Natural killer cell treated with Interleukin-12 subunit alpha and Interleukin-12 subunit beta and Interleukin-15 and Interleukin-18, amount 100 ng/mL, for 72 hours (primary cell): Measurements from ENCODE around the gene MRPS18A. TPM values are rescaled to one million over a fixed set of nuclear protein-coding genes. Genes with fewer than 3 reads are reported as not detected.

ENCODE experiments used
- ATAC-seq, 2 donors: fragments of 150-1000 bp; cut with Tn5 transposase in 1 of 2; sonication (Bioruptor Pico), chemical (Tn5 transposase) in 1 of 2; 2 replicates each; pipeline ENCODE4 v1.10.0; 2021
- DNase-seq: peaks from one replicate; pipeline ENCODE4 v3.0.0; 2022; ENCODE audit warnings: low spot score
- H3K27ac Mint-ChIP-seq, 2 donors: 1 replicate in 1 of 2; 2 replicates in 1 of 2; pipeline ENCODE4 v1.8.0; 2022; ENCODE audit warnings: mixed read lengths in 2 of 2, mild to moderate bottlenecking in 1 of 2, moderate library complexity in 1 of 2
- H3K27me3 Mint-ChIP-seq, 2 donors: 1 replicate in 1 of 2; 2 replicates in 1 of 2; pipeline ENCODE4 v1.8.0; 2022; ENCODE audit warnings: mixed read lengths in 2 of 2
- H3K36me3 Mint-ChIP-seq: one replicate; pipeline ENCODE4 v1.8.0; 2022; ENCODE audit warnings: mixed read lengths
- H3K4me1 Mint-ChIP-seq, 2 donors: 1 replicate in 1 of 2; 2 replicates in 1 of 2; pipeline ENCODE4 v1.8.0; 2022; ENCODE audit warnings: low read depth in 2 of 2, mixed read lengths in 2 of 2, mild to moderate bottlenecking in 1 of 2
- H3K4me3 Mint-ChIP-seq: one replicate; pipeline ENCODE4 v1.8.0; 2022; ENCODE audit warnings: mixed read lengths
- H3K9me3 Mint-ChIP-seq: 2 replicates; pipeline ENCODE4 v1.8.0; 2022; ENCODE audit warnings: mixed read lengths
- total RNA-seq, 2 donors: library from RNA; stranded (reverse); gene quantifications; one replicate each; pipeline ENCODE4 v1.2.3, GENCODE V29; 2022

Gene MRPS18A
- total RNA-seq, 2 donors from 2014 or later, result 32.7 to 39.3 TPM

DNA sequence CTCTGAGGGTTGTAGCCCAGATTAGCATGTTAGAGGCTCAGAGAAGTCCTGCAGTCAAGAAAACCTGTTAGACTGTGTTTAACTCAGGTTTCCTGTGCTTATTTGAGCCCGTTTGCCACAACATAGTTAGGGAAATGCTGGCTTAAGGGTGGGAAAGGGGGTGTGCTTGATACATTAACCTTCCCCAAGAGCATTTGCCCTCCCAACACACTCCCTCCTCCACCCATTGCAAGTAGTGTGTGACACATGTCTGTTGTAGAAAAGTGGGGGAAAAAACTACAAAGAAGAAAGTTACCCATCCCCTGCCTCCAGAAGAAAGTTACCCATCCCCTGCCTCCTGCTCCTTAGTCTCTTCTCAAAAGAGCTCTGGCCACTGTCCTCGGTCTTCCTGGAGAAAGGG is 36.8 kb upstream of the MRPS18A start:
- Mint-ChIP-seq H3K27ac (peak overlapping the region in 1 of 2 donors; percentile 50), H3K36me3 (no peaks in the 10 kb centered on the region), H3K4me1 (peaks cover 18 to 20% of the 10 kb centered on the region in 2 donors), H3K9me3 (no peaks in the 10 kb centered on the region), H3K27me3 (peaks cover 0 to 21% of the 10 kb centered on the region in 2 donors), H3K4me3 (peak overlapping the region; percentile 11)
- DNase-seq, result no peak
- ATAC-seq, result no peak

DNA sequence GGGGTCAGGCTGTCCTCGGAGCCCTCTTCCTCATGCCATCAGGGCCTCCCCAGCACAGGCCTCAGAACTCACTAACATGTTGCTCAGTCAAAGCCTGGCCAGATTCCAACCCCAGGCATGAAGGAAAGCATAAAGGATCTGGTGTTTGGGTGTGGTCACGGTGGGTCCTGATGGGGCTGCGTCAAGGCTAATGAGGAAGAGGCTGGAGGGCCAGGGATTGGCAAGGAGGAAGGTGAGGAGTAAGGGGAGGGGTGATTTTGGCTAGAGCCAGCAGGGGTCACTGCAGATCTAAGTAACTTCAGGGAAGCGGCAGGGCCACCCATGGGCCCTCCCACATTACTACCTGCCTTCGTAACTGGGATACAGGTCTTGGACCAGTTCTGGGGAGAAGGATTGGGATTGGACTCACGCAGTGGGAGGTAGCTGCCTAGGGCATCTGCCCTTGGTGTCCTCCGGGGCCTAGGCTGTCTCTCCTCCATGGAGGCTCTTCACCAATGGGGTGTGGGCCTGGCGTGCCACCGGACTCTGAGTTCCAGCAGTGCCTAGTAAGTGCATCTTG is 36.2 kb upstream of the MRPS18A start:
- H3K36me3 Mint-ChIP-seq, result no peaks in the 10 kb centered on the region
- no peak overlapping the region for H3K4me3 Mint-ChIP-seq
- H3K27me3 Mint-ChIP-seq, result peaks cover 0 to 21% of the 10 kb centered on the region in 2 donors
- no peak overlapping the region for H3K27ac Mint-ChIP-seq
- H3K4me1 Mint-ChIP-seq, result peaks cover 18 to 20% of the 10 kb centered on the region in 2 donors
- peak; percentile 69 to 70 for ATAC-seq
- DNase-seq, result no peak
- H3K9me3 Mint-ChIP-seq, result no peaks in the 10 kb centered on the region

DNA sequence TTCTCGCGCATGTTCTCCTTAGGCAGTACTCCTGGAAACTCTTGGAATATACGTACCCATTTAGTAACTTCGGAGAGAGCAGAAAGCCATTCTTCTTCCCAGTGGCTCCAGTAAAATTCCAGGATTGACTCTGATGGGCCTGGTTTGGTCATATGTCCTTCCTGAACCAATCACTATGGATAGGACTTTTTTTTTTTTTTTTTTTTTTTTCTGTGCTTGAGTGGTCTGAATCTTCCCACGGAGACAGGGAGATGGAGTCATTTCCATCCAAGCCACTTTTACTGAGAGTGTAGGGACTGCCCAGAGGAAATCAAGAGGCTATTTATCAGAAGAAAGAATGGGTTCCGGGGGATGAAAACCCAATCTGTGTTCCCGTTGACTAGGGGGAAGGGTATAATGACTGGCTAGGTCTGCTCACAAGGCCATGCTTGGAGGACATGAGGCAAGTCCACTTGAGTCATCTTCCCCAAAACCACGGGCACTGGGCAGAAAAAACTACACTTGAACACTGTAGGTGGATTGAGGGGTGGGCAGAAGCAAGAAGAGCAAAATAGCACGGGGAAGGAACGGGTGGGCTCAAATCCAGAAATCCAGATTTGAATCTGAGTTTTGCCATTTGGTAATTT is 35.4 kb upstream of the MRPS18A start:
- no peaks in the 10 kb centered on the region for H3K36me3 Mint-ChIP-seq
- H3K9me3 Mint-ChIP-seq, result no peaks in the 10 kb centered on the region
- DNase-seq (no peak), ATAC-seq (no peak)
- H3K4me1 Mint-ChIP-seq, result peaks cover 18 to 20% of the 10 kb centered on the region in 2 donors
- H3K27ac Mint-ChIP-seq, result no peak overlapping the region
- H3K27me3 Mint-ChIP-seq, result peaks cover 7 to 21% of the 10 kb centered on the region in 2 donors
- H3K4me3 Mint-ChIP-seq, result no peak overlapping the region

DNA sequence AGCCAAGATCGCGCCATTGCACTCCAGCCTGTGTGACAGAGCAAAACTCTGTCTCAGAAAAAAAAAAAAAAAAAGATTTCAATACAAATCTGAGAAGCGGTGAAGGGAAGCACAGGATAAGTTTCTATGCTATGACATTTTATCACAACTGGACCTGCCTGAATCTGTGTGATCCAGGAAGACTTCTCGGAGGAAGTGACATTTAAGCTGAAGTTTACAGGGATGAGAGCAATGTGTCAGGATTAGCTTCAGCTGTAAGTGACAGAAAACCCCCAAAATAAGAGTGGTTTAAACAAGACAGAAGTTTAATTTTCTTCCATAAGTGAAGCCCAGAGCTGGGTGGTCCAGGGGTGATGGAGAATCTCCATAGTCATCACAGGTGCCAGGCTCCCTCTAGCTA is 33.4 kb upstream of the MRPS18A start:
- H3K27me3 Mint-ChIP-seq, result peaks cover 7 to 17% of the 10 kb centered on the region in 2 donors
- no peak overlapping the region for H3K4me3 Mint-ChIP-seq
- H3K9me3 Mint-ChIP-seq, result no peaks in the 10 kb centered on the region
- ATAC-seq, result no peak
- peaks cover 18 to 20% of the 10 kb centered on the region in 2 donors for H3K4me1 Mint-ChIP-seq
- no peak for DNase-seq
- H3K36me3 Mint-ChIP-seq, result no peaks in the 10 kb centered on the region
- no peak overlapping the region for H3K27ac Mint-ChIP-seq

DNA sequence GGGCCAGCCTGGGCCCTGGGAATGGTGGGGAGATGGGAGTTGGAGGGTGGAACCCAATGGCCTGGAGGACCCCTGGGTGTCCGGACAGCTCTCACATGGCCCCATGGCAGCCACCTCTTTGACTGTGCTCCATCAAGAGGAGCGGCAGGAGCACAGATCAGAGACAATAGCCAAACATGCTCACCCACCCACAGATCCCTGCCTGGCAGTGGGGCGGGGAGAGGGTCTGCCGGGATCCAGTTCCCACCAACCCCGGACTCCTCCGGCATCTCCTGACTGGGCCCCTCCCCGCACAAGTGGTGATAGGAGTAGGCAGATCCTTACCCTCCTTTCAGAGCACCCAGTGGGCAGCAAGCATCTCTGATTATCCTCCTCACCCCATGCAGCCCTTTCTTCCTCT is 31.9 kb upstream of the MRPS18A start:
- Mint-ChIP-seq H3K4me3 (no peak overlapping the region), H3K36me3 (no peaks in the 10 kb centered on the region), H3K27ac (no peak overlapping the region), H3K4me1 (peaks cover 7 to 11% of the 10 kb centered on the region in 2 donors), H3K27me3 (peaks cover 7 to 12% of the 10 kb centered on the region in 2 donors), H3K9me3 (no peaks in the 10 kb centered on the region)
- DNase-seq, result no peak
- no peak for ATAC-seq

DNA sequence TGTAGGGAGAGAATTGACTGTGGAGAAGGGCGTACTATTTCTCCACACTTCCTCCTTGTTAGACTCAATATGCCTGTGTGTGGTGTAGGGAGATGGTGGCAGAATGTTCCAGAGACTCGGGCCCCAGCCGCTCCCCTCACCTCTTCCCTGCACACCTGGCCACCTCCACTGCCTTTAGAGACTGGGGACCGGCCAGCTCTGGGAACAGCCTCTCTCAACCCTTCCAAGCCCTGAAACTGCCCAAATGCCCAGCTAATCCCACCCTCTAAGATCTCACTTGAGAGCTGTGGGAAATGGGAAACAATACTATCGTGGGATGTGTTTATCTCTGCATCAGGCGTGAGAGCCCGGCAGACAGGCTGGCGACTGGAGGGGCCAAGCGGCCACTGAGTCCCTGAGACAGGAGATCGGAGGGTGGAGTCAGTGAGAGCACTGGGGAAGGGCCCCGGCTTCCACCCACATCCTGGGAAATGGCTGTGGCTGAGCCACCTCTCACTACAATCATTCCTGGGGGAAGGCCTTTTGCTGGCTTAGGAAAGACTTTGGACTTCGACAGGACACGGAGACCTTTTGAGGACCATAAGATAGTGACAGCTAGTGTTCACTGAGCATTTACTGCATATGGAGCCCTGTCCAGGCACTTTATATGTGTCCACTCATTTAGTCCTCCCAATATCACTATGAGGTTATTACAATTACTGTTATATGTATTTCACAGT is 31.0 kb upstream of the MRPS18A start:
- Mint-ChIP-seq H3K27ac (no peak overlapping the region), H3K4me1 (peaks cover under 1 to 6% of the 10 kb centered on the region in 2 donors), H3K4me3 (no peak overlapping the region), H3K9me3 (no peaks in the 10 kb centered on the region), H3K36me3 (no peaks in the 10 kb centered on the region), H3K27me3 (peaks cover 7 to 15% of the 10 kb centered on the region in 2 donors)
- ATAC-seq (no peak), DNase-seq (no peak)

DNA sequence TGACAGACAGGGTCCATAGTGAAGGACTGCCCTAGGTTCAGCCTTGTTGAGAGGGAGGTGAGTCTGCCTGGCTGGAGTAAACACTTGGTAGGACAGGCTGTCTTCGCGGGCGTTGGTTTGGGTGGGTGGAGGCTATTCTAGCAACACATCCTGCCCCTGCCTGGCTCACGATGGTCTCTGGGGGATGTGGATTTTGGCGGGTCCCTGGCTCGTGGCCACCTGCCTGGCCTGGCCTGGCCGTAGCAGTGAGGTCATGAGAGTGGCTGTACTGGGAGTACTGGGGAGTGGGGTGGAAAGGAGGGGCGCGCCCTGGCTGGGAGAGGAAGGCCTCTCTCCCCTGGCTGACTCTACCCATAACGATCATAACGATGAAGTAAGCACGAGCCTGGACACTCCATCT is 30.2 kb upstream of the MRPS18A start:
- Mint-ChIP-seq H3K4me1 (no peaks in the 10 kb centered on the region), H3K9me3 (no peaks in the 10 kb centered on the region), H3K4me3 (no peak overlapping the region), H3K36me3 (no peaks in the 10 kb centered on the region), H3K27ac (no peak overlapping the region), H3K27me3 (peaks cover 7 to 15% of the 10 kb centered on the region in 2 donors)
- ATAC-seq, result no peak
- DNase-seq, result no peak

DNA sequence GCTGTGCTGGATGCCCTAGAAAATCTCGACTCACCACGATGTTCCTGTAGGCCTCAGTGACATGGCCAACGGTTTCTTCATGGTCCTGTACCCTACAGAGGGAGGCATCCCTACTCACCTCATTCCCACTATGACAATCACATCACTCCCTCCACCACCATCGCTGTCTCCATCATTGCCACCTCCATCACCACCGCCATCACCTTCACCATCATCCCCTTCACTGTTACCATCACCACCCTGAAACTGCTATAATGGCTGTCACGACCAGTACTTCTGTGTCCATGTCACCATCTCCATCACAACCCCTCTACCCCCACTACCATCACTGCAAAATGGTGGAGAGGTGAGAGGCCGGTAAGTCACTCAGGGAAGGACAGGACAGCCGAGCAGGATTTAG is 29.8 kb upstream of the MRPS18A start:
- Mint-ChIP-seq H3K27me3 (peaks cover 11 to 18% of the 10 kb centered on the region in 2 donors), H3K27ac (no peak overlapping the region), H3K4me1 (no peaks in the 10 kb centered on the region), H3K36me3 (no peaks in the 10 kb centered on the region), H3K9me3 (no peaks in the 10 kb centered on the region), H3K4me3 (no peak overlapping the region)
- DNase-seq (no peak), ATAC-seq (no peak)

DNA sequence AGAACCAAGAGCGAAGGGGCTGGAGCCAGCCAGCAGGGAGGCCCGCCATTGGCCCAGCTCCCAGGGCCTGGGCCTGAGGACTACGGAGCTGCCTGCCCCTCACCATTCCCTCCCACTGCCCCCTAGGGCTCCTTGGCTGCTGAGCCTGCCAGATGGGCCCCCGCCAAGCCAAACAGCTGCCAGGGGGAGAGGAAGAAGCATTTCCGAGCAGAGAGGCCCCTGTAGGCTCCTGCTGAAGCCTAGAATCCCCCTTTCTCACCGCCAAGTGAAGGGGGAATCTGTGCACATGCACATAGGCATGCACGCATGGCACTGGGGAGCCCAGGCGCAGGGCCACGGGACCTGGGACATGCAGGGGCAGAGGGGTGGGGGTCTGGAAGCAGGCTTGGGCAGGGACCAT is 28.5 kb upstream of the MRPS18A start:
- Mint-ChIP-seq H3K9me3 (no peaks in the 10 kb centered on the region), H3K36me3 (no peaks in the 10 kb centered on the region), H3K4me1 (no peaks in the 10 kb centered on the region), H3K4me3 (no peak overlapping the region), H3K27ac (no peak overlapping the region), H3K27me3 (peaks cover 21 to 23% of the 10 kb centered on the region in 2 donors)
- no peak for DNase-seq
- no peak for ATAC-seq

DNA sequence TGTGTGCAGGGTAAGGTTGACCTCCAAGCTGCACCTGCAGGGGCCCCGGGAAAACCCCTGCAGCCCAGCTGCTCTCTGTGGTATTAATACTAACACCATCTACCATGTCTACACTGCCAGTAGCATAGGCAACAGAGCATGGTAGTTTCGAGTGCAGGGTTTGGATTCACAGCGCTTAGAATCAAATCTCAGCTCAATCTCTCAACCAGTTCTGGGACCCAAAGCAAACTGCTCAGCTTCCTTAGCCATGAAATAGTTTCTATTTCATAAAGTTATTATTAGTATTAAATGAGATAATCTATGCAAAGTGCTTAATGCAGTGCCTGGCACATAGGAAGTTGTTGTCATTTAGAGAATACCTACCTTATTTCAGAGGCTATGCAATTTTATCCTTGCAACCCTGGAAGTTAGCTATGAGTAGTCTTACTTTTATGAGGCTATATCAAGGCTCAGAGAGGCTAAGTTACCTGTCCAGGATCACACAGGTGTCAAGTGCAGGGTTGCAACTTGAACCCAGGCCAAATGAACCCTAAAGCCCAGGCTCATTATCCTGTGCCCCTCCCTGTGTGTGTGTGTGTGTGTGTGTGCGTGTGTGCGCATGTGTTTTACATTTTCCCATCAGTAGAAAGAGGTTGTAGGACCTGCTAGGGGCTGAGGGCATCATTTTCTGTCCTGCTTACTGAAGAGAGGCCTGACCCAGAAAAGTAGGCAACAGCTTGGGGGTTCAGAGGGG is 27.6 kb upstream of the MRPS18A start:
- Mint-ChIP-seq H3K36me3 (no peaks in the 10 kb centered on the region), H3K9me3 (no peaks in the 10 kb centered on the region), H3K27ac (no peak overlapping the region), H3K27me3 (peaks cover 22 to 29% of the 10 kb centered on the region in 2 donors), H3K4me1 (no peaks in the 10 kb centered on the region), H3K4me3 (no peak overlapping the region)
- DNase-seq, result no peak
- ATAC-seq, result no peak

DNA sequence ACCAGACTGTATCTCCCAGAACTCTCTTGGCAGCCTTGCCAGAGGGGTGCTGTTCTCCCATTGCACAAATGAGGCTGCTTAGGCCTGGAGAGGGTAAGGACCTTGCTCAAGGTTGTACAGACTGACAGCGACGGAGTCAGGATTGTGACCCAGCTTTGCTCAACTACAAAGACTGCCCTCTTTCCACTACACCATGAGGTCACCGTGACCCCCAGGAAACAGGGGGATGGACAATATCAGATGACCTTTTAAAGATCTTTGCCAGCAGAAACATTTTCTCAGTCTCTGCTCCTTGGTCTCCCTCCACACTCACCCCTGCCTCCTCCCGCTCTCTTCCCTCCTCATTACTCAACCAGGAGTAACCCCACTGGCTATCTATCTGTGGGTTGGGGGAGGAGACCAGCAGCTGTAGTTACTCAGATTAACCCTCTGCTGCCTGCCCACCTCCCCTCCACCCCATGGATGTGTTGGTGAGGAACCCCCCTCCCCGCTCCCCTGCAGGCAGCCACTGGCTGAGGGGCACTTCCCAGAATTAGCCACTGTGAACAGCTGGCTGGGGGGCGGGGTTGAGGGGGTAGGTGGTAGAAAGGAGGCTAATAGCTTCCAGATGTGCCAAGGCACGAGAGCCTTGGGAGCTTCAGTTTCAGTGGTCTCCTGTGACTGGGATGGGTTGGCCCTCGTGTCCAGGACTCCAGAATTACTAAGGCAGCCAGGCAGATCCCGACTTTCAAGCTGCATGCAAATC is 26.9 kb upstream of the MRPS18A start:
- no peaks in the 10 kb centered on the region for H3K9me3 Mint-ChIP-seq
- ATAC-seq (no peak), DNase-seq (no peak)
- peaks cover 22 to 29% of the 10 kb centered on the region in 2 donors for H3K27me3 Mint-ChIP-seq
- H3K4me3 Mint-ChIP-seq, result no peak overlapping the region
- H3K4me1 Mint-ChIP-seq, result peaks cover 4 to 7% of the 10 kb centered on the region in 2 donors
- no peak overlapping the region for H3K27ac Mint-ChIP-seq
- H3K36me3 Mint-ChIP-seq, result no peaks in the 10 kb centered on the region

DNA sequence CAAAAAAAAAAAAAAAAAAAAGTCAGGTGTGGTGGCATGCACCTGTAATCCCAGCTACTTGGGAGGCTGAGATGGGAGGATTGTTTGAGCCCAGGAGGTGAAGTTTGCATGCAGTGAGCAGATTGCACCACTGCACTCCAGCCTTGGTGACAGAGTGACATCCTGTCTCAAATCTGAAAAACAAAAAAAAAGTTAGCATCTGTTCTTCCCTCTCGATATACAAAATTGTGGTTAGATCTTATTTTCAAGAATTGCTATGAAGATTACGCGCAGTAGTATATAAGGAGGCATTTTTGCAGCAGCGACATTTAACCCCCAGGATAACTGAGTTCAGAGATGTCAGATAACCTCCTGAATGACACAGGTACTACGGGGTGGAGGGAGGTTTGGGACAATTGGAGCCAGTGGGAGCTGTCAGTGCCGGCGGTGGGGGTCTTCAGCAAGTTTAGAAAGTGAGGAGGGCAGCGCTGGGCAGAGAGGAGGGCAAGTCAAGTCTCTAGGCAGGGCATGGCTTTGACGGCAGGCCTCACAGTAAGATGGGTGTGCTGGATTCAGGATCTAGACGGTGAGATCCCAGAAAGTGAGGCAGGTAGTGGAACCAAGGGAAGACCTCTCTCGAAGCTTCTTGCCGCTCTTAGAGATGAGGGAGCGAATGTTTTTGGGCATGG is 26.2 kb upstream of the MRPS18A start:
- no peak for DNase-seq
- H3K27me3 Mint-ChIP-seq, result peaks cover 27 to 29% of the 10 kb centered on the region in 2 donors
- ATAC-seq, result no peak
- H3K27ac Mint-ChIP-seq, result no peak overlapping the region
- H3K4me1 Mint-ChIP-seq, result peaks cover 9 to 13% of the 10 kb centered on the region in 2 donors
- H3K9me3 Mint-ChIP-seq, result no peaks in the 10 kb centered on the region
- no peak overlapping the region for H3K4me3 Mint-ChIP-seq
- no peaks in the 10 kb centered on the region for H3K36me3 Mint-ChIP-seq

DNA sequence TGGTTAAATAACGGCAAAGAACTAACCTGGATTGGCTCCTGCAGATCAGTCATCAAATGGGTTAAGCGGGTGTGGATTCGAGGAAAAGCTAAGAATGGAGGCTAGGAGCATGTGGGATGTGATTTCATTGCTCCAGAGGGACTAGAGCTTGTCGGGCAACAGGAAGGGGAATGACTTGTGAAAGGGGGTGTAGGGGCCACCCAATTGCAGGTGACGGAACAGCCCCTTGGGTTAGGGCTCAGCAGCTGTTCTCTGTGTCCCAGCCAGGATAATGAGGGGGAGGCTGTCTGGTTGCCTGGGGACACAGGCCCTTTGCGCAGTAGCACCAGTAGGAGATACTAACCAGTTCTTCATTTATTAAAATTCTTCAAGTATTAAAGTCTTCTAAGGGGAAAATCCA is 25.0 kb upstream of the MRPS18A start:
- Mint-ChIP-seq H3K27ac (no peak overlapping the region), H3K9me3 (no peaks in the 10 kb centered on the region), H3K27me3 (peaks cover 22 to 27% of the 10 kb centered on the region in 2 donors), H3K4me3 (no peak overlapping the region), H3K36me3 (no peaks in the 10 kb centered on the region), H3K4me1 (peaks cover 9 to 13% of the 10 kb centered on the region in 2 donors)
- ATAC-seq (no peak), DNase-seq (no peak)
